IPS-18c (cell line): ENCODE measurements around the gene ASIC1.

Source experiments
- H3K4me3 ChIP-seq: 2 replicates; pipeline ENCODE4 v1.7.0; 2013; ENCODE audit warnings: low read depth, mild to moderate bottlenecking, low read length, moderate library complexity; ENCODE audit not compliant: insufficient read depth
- H3K9me3 ChIP-seq: one replicate; pipeline ENCODE4 v1.6.1; 2013; ENCODE audit warnings: mild to moderate bottlenecking, low read length, moderate library complexity; ENCODE audit not compliant: control insufficient read depth, insufficient read depth

The ASIC1 gene

DNA sequence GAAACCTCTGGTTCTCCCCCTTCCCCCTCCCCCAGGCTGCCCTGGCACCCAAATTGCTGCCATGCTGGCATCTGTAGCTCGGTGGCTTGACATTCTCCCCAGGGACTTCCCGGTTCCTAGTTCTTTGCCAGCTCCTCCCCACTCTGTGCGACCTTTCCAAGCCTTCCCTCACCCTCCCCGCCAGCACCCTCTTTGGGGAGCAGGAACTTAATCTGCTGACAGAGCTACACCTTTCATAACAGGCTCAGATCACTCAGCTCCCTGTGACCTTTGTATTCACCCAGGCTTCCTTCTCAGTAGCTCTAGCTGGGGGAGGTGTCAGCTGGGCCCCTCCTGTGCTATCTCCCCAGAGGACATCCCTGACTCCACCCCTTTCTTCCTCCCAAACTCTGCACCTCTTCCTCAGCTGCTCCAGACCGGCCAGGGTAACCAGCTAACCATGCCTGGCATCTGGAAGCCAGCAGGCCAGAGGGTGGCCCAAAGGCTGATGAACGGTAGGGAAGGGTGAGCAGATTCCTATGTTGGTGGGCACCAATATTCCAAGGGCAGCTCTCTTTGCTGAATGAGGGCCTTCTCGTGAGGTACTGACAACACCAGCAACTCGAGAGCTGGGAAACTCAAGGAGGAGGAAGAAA is 52.8 kb downstream of the ASIC1 start:
- no peaks in the 10 kb centered on the region for H3K9me3 ChIP-seq

DNA sequence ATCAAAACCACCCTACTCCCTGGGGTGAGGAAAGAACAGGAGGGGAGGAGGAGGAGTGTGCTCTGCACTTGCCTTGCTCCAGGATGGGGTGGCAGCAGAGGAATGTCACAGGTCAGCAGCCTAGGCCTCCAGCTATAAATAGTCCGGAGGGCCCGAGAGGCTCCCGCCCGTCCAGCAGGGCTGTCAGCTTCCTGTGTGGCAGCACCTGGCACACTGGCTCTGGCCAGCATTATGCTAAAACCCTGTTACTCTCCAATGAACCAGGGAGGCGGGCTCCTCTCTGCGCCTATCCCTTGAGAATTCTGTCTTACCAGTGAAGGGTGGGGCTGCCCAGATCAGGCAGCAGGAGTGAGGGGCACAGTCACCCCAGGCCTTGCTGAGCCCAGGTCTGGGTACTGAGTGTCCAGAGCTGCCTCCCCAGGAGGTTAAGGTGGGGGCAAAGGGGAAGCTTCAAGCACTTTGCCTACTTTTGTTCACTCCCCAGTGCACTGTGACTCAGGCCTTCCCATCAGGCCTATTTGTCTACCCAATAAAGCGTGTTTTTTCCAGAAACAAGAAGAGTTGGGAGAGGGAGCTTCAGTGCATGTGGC is 53.5 kb downstream of the ASIC1 start:
- Histone ChIP-seq H3K4me3 (peak overlapping the region; percentile 11), H3K9me3 (no peaks in the 10 kb centered on the region)

More for the DNA sequence above, 52.8 kb downstream of the ASIC1 start:
- H3K4me3 ChIP-seq, result no peak overlapping the region

DNA sequence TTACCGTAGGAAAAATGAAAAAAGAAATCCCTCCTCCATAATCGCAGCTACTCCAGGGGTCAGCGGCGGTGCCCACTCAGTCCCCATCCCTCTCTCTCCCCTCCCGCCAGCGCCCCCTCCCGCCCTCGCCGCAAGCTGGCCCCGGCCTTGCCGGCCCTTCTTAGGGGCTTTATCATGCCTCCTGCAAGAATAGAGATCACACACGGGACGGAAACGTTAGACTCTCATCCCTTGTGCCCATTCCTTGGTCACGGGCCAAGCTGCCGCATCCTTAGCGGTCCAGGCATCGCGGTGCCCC is 53.9 kb downstream of the ASIC1 start:
- no peaks in the 10 kb centered on the region for H3K9me3 ChIP-seq
- H3K4me3 ChIP-seq, result peak overlapping the region; percentile 40

DNA sequence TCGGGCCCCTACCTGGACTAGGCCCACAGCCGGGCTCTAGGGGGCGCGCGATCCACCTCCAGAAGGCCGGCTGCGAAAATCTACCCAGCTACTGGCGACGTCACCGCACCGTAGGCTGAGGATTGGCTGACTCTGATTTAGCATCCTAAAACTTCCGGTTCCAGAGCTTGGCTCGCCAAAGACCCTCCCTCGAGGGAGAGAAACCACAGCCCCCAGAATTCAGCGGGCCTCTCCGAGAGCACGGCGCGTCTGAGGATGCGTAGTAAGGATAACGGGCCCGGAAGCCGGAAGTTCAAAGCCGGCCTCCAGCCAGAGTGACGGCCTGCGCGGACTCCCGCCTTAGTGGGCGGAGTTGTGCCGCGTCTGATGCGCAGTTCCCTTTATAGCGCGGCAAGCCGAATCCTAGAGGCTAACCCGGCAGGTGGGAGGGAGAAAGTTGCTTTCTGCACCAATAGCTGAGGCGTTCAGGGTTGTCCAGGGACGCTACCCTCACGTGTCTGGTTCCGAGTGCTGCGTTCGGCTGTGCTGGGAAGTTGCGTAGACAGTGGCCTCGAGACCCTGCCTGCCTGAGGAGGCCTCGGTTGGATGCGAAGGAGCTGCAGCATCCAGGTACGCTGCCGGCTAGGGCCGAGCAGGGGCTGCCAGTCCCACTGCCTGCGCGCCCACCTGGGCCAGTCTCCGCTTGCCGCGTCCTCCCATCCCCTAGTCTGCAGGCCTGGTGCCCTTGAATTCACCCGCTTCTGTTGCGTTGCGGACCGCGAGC is 54.5 kb downstream of the ASIC1 start, which contains the start of gene COX14:
Gene COX14, plus strand, starts transcription at position 544 of the 763 bp plus-strand sequence. CDS start 7,808 bp downstream, outside the sequence.
- H3K4me3 ChIP-seq, result peak within 1 kb of the TSS; percentile 84
- no peaks in the 10 kb centered on the region for H3K9me3 ChIP-seq

DNA sequence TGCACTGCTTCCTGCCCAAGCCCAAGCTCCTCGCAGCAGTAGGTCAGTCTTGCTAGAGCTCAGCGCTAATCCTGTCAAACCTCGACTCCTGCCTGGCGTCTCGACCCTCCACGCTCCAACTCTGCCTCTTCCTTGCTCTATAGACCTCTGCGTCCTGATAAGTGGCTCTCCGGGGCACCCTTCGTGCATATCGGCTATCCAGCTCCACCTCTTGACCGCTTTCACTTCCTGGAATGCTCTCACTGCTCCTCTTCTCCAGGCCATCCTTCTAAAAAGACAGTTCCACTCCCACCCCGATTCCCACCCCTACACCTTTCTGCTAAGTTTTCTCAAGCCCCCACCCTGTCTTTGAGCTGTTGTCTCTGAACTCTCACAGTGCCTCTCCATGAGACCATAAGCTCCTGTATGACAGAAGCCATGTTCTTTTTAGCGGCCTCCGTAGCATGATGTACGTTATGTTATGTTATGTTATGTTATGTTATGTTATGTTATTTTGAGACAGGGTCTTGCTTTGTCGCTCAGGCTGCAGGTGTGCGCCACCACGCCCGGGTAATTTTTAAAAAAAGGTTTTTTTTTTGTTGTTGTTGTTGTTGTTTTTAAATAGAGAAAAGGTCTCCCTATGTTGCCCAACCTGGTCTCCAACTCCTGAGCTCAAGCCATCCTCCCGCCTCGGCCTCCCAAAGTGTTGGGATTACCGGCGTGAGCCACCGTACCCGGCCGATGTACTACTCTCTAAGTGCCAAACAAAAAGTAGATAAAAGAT is 55.2 kb downstream of the ASIC1 start:
- H3K9me3 ChIP-seq, result no peaks in the 10 kb centered on the region
- peak overlapping the region; percentile 84 for H3K4me3 ChIP-seq

DNA sequence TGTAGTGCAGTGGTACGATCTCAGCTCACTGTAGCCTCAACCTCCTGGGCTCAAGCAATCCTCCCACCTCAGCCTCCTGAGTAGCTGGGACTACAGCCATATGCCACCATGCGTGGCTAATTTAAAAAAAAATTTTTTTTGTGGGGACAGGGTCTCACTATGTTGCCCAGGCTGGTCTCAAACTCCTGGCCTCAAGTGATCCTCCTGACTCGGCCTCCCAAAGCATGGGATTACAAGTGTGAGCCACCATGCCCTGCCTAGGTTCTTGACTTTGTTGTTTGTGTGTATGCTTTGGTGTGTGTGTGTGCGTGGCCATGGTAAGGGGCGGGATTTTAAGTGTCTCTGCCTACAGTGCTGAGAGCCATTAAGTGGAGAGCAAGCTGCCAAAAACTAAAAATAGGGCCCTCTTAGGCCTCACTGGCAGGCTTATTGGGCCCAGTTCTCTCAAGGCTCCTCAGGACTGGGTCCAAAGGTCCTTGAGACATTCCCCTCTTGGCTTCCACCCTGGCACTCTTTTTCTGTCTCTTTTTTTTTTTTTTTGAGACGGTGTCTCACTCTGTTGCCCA is 59.7 kb downstream of the ASIC1 start:
- Histone ChIP-seq H3K9me3 (no peaks in the 10 kb centered on the region), H3K4me3 (no peak overlapping the region)

DNA sequence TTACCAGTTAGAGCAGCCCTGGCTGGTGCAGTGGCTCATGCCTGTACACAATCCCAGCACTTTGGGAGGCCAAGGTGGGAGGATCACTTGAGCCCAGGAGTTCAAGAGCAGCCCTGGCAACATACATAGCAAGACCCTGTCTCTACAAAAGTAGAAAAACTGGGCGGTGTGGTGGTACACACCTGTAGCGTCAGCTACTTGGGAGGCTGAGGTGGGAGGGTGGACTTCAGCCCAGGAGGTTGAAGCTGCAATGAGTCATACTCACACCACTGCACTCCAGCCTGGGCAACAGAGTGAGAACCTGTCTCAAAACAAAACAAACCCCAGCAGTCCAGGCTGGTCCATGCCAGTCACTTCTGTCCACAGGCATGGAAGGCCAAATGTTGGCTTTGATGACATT is 62.0 kb downstream of the ASIC1 start:
- Histone ChIP-seq H3K9me3 (no peaks in the 10 kb centered on the region), H3K4me3 (no peak overlapping the region)

DNA sequence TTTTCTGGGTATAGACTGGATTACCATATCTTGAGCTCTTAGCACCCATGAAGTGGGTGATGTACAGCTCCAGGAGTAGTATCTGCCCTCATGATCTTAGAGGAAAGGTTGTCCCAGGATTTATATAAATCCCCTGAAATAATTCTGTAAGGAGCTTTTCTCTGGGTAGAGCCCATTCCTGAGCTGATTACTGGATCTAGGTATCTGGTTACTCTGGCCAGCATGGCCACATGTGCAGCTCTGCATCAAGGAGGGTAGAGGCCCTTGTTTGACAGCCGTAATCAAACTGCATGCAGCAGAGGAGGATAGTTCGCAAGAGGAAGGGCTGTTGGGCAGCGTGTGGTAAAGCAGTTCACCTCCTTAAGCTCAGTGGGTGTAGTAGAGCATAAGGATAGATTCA is 63.1 kb downstream of the ASIC1 start:
- Histone ChIP-seq H3K4me3 (no peak overlapping the region), H3K9me3 (no peaks in the 10 kb centered on the region)

DNA sequence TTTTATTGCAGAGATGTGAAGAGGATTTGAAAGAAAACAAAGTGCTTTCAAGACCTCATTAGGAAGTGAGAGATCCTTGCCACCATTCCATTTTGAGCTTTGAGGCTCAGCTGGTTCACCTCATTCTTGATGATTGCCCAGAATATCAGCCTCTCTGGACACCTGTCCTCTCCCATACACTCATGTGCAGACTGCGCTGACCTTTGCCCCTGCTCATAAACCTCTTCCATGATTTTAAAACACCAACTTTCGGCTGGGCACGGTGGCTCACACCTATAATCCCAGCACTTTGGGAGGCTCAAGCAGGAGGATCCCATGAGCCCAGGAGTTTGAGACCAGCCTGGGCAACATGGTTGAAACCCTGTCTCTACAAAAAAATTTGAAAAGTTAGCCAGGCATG is 63.6 kb downstream of the ASIC1 start:
- Histone ChIP-seq H3K9me3 (no peaks in the 10 kb centered on the region), H3K4me3 (no peak overlapping the region)

DNA sequence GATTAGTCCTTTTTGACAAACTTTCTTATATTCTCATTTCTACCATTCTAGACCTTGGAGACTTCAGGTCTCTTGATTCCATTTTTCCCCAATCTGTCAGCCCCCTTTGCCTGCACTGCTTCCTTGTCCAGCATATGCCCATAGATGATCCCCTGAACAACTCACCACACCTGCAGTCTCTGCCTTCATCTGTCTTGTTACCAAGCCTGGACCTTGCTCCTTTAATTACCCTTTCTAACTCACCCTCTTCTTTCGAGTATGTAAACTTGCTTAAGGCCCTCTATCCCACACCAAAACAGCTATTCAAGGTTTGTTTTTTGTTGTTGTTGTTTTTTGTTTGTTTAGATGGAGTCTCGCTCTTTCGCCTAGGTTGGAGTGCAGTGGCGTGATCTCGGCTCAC is 64.2 kb downstream of the ASIC1 start:
- no peaks in the 10 kb centered on the region for H3K9me3 ChIP-seq
- no peak overlapping the region for H3K4me3 ChIP-seq

DNA sequence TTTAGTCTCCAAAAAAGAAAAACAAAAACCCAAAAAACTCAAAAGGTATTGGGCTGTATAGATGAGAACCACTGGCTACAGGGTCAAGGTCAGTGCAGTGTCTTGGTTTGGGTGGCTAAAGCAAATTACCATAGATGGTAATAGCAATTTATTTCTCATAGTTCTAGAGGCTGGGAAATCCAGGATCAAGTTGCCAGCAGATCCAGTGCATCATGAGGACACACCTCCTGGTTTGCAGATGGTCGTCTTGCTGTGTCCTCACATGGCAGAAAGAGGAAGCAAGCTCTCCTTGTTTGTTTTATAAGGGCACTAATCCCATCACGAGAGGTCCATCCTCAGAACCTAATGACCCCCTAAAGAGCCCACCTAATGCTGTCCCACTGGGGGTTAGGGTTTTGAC is 65.8 kb downstream of the ASIC1 start:
- H3K9me3 ChIP-seq, result no peaks in the 10 kb centered on the region
- H3K4me3 ChIP-seq, result no peak overlapping the region

DNA sequence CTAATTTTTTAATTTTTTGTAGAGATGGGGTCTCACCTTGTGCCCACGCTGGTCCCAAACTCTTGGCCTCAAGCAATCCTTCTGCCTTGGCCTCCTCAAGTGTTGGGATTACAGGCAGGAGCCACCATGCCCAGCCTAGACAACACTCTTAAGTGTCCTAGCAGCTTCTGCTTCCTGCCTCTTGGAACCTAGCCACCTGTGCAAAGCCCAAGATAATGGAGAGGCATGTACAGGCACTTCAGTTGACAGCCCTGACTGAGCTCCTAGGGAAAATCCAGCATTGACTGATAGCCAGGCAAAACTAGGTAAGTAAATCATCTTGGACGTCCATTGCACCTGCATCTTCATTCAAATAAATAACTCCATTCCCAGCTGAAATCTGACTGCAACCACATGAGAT is 70.2 kb downstream of the ASIC1 start:
- Histone ChIP-seq H3K9me3 (no peaks in the 10 kb centered on the region), H3K4me3 (no peak overlapping the region)

DNA sequence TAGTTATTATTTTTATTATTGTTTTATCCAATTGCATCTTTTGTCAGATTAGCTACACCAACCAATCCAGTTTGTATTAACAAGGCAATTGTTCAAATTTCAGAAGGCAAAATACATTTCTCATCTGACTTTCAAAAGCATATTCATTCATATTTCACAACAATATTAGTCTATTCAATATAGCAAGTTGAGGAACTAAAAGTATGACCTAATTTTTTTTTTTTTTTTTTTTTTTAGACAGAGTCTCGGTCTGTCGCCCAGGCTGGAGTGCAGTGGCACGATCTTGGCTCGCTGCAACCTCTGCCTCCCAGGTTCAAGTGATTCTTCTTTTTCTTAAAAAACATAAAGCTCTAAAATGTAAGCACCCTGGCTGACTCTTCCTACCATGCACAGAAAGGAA is 71.9 kb downstream of the ASIC1 start:
- no peaks in the 10 kb centered on the region for H3K9me3 ChIP-seq
- no peak overlapping the region for H3K4me3 ChIP-seq

DNA sequence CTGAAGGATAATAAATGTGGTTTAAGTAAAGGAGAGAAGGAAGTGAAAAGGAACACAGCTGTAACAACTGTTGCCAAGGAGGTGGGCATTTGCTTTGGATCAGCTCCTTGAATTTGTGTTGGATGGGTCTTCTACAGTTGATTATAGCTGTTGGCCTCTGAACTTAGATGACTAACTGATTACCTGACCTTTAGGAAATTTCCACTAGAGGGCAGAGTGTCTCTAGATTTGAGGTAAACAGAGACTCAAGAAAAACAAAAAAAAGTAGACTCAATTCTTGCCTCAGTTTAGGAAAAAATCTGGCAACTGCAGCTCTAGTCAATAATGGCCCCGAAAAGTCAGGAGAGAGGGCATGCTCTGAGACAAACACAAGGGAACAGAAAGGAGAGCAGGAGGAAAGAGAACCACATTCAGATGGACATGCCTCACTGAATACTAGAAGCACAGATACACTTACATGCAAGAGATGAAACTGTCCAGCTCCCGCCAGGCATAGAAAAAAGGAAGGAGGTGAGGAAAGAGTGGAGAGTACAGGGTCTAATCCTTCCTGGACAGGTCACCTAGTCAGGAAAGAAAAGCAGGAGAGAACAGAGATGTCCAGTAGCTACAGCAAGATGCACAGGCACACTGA is 75.2 kb downstream of the ASIC1 start:
- Histone ChIP-seq H3K9me3 (no peaks in the 10 kb centered on the region), H3K4me3 (no peak overlapping the region)
